HTERT RPE-1 (cell line): Measurements from ENCODE around the gene AGAP3.
"Not testable (repeated sequence)": the region's sequence is repeated elsewhere in the genome, so short reads cannot be mapped to it uniquely, and the experiment has no call there.

Experiments used
- in situ Hi-C: fragments of 300-500 bp; cut with MboI; formaldehyde crosslinking; loops from 4 replicates; pipeline ENCODE4 v1.14.3; 2020; ENCODE audit warnings: low sequenced_read_pairs

The AGAP3 gene

DNA sequence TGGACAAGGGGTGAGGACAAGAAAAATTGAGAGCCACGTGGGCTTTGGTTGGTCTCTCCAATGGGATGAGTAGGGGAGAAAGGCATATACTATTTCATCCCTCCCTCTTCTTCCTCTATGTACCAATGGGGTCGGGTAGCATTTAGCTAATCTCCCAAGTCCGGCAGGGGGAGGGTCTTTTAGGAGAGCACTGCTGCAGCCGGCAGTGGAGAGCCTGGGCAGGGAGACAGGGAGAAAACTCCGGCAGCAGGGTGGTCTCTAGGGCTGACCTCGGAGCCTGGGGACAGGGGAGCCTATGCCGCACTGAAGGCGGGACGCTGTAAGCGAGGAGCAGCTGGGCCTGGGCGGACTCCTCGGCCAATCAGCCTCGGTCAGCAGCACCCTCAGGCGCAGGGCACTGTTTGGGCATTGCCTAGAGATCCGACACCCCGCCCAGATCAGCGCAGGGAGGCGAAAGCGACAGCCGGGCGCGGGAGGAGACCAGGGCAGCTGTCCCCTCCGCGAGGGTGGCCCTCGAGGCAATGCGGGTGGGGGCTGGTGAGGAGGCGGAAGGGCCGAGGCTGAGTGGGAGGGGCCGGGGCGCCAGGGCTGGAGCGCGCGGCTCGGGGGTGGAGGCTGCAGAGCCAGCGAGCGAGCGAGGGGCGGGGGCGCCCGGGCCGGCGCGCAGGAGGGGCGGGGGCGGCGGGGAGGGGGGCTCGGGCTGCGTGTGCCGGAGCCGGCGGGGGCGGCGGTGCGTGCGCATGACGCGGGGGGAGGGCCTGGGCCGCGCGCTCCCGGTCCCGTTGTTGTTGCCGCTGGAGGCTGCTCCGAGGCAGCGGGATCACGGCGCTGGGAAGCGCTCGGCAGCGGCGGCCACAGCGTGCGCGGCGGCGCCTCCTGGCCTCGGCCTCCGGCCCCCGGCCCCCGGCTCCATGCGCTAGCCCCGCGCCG lies at the start of gene AGAP3:
Gene AGAP3 (plus strand): TSS at position 785 of the 930 bp plus-strand sequence. CDS start 267 bp downstream, outside the sequence.
- in situ Hi-C loops: no loop called here

- in situ Hi-C loops: no loop called here
These were observed 47.1 kb upstream of the AGAP3 start for GRCh38 chr7:151038951-151039849.

GRCh38 chr7:151039850-151040548 lies 46.3 kb upstream of the AGAP3 start:
- in situ Hi-C loops: no loop called here

DNA sequence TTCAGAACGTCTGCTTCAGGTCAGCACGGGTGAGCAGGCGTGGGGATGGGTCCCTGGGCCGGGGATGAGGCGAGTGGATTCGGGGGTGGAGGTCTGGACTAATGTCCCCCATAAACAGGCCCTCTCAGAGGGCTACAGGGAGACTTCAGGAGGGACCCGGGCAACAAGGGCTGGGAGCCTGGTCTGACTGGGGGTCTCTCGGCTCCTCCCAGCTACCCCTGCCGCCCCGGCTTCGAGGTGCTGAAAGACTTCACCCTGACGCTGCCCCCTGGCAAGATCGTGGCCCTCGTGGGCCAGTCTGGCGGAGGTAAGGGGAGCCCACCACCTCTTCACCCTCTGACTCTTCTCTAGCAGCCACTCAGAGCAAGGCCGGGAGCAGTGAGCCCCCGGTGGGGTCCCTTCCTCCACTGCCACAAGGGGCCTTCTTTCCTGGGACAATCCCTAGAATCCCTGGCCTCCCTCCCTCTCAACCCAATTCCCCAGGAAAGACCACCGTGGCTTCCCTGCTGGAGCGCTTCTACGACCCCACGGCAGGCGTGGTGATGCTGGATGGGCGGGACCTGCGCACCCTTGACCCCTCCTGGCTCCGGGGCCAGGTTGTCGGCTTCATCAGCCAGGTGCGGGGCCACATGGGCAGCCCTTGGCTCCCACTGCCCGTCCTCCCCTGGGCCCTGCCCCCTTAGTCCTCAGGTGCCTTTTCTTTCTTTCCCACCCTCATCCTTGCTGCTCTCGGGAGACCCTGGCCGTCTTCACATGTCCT lies 45.5 kb upstream of the AGAP3 start:
- in situ Hi-C loops: no loop called here

GRCh38 chr7:151043449-151043848 lies 42.8 kb upstream of the AGAP3 start:
- in situ Hi-C loops: not testable (repeated sequence)

DNA sequence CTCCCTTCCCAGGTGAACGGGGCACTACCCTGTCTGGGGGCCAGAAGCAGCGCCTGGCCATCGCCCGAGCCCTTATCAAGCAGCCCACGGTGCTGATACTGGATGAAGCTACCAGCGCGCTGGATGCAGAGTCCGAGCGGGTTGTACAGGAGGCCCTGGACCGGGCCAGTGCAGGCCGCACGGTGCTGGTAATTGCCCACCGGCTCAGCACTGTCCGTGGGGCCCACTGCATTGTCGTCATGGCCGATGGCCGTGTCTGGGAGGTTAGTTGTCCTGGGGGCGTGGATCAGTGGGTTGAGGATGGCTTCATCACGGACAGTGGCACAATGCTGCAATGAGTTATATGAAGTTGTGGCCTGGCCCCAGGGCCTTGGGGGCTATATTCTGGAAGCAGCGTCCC lies 42.3 kb upstream of the AGAP3 start:
- in situ Hi-C loops: no loop called here

DNA sequence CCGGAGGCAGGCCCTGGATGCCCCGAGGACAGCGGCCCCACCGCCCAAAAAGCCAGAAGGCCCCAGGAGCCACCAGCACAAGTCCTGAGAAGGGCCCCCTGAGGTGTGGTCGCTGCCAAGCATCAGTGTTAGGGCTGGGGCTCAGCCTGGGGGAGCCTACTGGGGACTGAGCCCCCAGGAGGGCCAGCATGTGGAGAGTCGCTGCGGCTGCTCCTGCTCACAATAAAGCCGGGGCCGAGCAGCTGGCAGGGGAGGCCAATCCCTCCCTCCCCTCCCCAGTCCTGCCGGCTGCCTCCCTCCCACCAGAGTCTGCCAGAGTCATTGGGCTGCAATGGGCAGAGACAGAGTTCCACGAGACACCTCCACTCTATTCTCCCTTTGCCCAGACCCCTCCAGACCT lies 41.0 kb upstream of the AGAP3 start:
- in situ Hi-C loops: no loop called here

- in situ Hi-C loops: no loop called here
These were observed 40.3 kb upstream of the AGAP3 start for GRCh38 chr7:151045967-151046366.

GRCh38 chr7:151046603-151047573 lies 39.4 kb upstream of the AGAP3 start:
- in situ Hi-C loops: no loop called here

DNA sequence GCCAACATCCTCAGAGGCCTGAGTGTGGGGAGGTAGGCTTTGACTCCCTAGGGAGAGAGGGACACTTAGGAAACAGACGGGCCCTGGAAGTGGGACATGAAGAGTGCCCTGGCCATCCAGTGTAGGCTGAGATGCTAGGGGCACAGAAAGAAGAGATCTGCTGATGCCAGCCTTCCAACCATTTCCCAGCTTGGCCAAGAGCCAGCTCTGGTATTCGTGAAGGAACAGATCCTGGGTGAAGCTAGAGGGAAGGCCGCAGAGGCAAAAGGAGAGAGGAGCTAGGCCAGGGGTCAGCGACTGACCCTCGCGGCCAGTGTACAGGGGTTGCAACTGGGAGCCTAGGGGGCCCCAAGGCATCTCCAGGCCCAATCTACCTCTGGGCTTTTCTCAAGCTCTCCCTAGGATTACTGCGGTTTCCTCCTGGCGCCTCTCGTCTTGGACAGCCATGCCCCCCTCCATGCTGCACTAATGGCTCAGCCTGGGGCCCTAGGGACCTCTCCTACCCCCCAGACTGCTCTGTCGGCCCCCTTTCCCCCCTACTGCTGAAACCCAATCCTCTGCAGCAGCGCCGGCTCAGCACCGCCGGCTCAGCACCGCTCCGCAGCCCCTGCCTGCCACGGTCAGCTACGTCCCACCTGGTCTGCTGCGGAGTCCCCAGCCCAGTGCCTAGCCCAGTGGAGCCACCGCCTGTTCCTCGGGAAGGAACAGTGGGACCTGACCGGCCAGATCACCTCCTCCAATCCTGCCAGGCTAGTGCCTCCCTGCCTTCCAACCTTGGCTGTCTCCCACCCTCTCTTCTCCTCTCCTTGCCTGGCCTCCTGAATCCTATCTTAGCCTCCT lies 38.1 kb upstream of the AGAP3 start, which contains the start of gene ASIC3:
Gene ASIC3 (plus strand): TSS at position 556 of the 840 bp plus-strand sequence. CDS start 355 bp downstream, outside the sequence.
- in situ Hi-C loops: no loop called here

- in situ Hi-C loops: no loop called here
These were observed 37.3 kb upstream of the AGAP3 start for GRCh38 chr7:151048911-151049463.

- in situ Hi-C loops: no loop called here
These were observed 35.2 kb upstream of the AGAP3 start for GRCh38 chr7:151051108-151051507.

GRCh38 chr7:151053096-151053495 lies 33.2 kb upstream of the AGAP3 start:
- in situ Hi-C loops: no loop called here

DNA sequence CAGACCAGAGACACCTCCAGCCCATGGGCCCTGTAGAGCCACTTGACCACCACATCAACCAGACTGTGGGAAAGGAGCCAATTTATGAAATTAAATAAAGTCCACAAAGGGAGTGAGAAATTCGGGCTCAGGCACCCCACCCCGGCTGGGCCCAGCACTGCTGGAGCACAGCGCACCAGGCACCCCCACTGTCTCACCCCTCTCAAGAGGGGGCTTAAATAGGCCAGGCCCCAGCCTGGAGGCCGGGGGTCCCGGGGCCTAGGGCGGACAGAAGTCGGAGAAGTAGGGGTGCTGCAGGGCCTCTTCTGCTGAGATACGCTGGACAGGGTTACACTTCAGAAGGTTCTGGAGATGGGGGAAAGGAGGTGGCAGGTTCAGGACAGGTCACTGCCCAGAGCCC lies 32.5 kb upstream of the AGAP3 start:
- in situ Hi-C loops: no loop called here

- in situ Hi-C loops: no loop called here
These were observed 30.0 kb upstream of the AGAP3 start for GRCh38 chr7:151056283-151056665.

- in situ Hi-C loops: no loop called here
These were observed 29.4 kb upstream of the AGAP3 start for GRCh38 chr7:151056666-151057505.

GRCh38 chr7:151057506-151057988 lies 28.7 kb upstream of the AGAP3 start, which contains the start of gene CDK5:
Gene CDK5, minus strand, starts transcription at chr7:151057897. Its CDS starts 49 bp downstream, at chr7:151057848.
- in situ Hi-C loops: no loop called here
